ENCODE measurements around the gene KCNA3. TPM values are rescaled to one million over a fixed set of nuclear protein-coding genes. Genes with fewer than 3 reads are reported as not detected.

Gene KCNA3
- total RNA-seq, 1 donor from 2014 or later, result 0.69 TPM

DNA sequence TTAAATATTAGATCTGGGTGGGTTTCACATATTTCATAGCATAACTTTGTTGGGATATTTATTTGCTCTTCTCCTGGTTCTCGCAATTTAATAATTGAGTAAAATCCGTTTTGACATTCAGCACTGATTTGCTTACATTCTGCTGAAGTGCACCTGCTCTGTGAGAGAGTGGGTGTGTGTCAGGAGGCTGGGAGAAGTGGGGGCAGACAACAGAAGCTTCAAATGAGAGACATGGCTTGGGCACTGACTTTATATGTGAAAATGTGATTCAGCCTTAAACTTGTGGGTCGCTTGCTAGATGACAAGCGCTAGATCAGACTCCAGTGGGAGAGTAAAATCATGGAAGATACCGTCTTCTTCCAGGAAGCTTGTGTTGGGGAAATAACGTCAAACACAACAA is 36.2 kb downstream of the KCNA3 start:
- TF ChIP-seq, protein P1, sequence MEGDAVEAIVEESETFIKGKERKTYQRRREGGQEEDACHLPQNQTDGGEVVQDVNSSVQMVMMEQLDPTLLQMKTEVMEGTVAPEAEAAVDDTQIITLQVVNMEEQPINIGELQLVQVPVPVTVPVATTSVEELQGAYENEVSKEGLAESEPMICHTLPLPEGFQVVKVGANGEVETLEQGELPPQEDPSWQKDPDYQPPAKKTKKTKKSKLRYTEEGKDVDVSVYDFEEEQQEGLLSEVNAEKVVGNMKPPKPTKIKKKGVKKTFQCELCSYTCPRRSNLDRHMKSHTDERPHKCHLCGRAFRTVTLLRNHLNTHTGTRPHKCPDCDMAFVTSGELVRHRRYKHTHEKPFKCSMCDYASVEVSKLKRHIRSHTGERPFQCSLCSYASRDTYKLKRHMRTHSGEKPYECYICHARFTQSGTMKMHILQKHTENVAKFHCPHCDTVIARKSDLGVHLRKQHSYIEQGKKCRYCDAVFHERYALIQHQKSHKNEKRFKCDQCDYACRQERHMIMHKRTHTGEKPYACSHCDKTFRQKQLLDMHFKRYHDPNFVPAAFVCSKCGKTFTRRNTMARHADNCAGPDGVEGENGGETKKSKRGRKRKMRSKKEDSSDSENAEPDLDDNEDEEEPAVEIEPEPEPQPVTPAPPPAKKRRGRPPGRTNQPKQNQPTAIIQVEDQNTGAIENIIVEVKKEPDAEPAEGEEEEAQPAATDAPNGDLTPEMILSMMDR (IDR thresholded peaks at IDR 0.05), result no peak
- no peak for TF ChIP-seq EZH2 (IDR thresholded peaks at IDR 0.05)
- TF ChIP-seq EZH2phosphoT487 (IDR thresholded peaks at IDR 0.05), result no peak
- no peaks in the 10 kb centered on the region for H3K9me3 Mint-ChIP-seq
- Histone ChIP-seq H2AFZ (replicated peaks) (no peak overlapping the region), H3K27ac (no peak overlapping the region), H3F3A (ENCODE audit: low read depth) (no peaks in the 10 kb centered on the region), H3K4me2 (no peak overlapping the region), H3K9ac (no peak overlapping the region), H3K79me2 (ENCODE audit: low read depth) (no peaks in the 10 kb centered on the region), H3K4me3 (no peak overlapping the region), H3K27me3 (no peaks in the 10 kb centered on the region), H3K36me3 (no peaks in the 10 kb centered on the region), H3K4me1 (no peaks in the 10 kb centered on the region), H3K9me3 (ENCODE audit: low read depth) (no peaks in the 10 kb centered on the region), H4K20me1 (ENCODE audit: low read depth) (no peaks in the 10 kb centered on the region)
- H3K36me3 Mint-ChIP-seq, result no peaks in the 10 kb centered on the region
- no peak overlapping the region for H3K27ac Mint-ChIP-seq
- no peak overlapping the region for H3K4me3 Mint-ChIP-seq
- H3K27me3 Mint-ChIP-seq (ENCODE audit: insufficient read depth, low read depth), result no peaks in the 10 kb centered on the region
- peaks cover 1% of the 10 kb centered on the region for H3K4me1 Mint-ChIP-seq
- DNase-seq (ENCODE audit: low spot score), result no peak

DNA sequence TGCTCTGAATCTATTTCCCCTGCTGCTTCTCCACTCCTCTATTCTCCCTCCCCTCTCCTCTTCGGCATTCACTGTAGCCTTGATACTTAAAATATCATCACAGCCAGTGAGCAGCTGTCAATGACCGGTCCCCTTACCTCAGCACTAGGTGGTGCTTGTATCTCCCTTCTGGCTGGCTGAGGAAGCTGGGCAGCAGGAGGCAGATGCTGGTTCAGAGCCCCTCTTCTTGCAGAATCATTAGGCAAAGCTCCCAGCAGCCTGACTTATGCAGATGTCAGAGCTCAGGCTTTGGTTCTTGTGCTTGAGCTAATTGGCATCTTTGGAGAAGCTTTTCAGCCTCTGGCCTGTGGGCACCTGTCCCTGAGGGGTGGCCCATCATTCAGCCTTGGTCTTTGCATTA is 36.7 kb downstream of the KCNA3 start:
- TF ChIP-seq EZH2 (IDR thresholded peaks at IDR 0.05) (no peak), EZH2phosphoT487 (IDR thresholded peaks at IDR 0.05) (no peak)
- TF ChIP-seq, protein P1 (IDR thresholded peaks at IDR 0.05), result no peak
- Histone ChIP-seq H2AFZ (replicated peaks) (no peak overlapping the region), H4K20me1 (ENCODE audit: low read depth) (no peaks in the 10 kb centered on the region), H3K9ac (no peak overlapping the region), H3K79me2 (ENCODE audit: low read depth) (no peaks in the 10 kb centered on the region), H3K4me3 (no peak overlapping the region), H3K36me3 (no peaks in the 10 kb centered on the region), H3K4me2 (no peak overlapping the region), H3K9me3 (ENCODE audit: low read depth) (no peaks in the 10 kb centered on the region), H3K4me1 (no peaks in the 10 kb centered on the region), H3K27me3 (no peaks in the 10 kb centered on the region), H3K27ac (no peak overlapping the region), H3F3A (ENCODE audit: low read depth) (no peaks in the 10 kb centered on the region)
- no peaks in the 10 kb centered on the region for H3K4me1 Mint-ChIP-seq
- no peaks in the 10 kb centered on the region for H3K27me3 Mint-ChIP-seq (ENCODE audit: insufficient read depth, low read depth)
- no peaks in the 10 kb centered on the region for H3K36me3 Mint-ChIP-seq
- H3K4me3 Mint-ChIP-seq, result no peak overlapping the region
- H3K9me3 Mint-ChIP-seq, result no peaks in the 10 kb centered on the region
- DNase-seq (ENCODE audit: low spot score), result no peak
- no peak overlapping the region for H3K27ac Mint-ChIP-seq

DNA sequence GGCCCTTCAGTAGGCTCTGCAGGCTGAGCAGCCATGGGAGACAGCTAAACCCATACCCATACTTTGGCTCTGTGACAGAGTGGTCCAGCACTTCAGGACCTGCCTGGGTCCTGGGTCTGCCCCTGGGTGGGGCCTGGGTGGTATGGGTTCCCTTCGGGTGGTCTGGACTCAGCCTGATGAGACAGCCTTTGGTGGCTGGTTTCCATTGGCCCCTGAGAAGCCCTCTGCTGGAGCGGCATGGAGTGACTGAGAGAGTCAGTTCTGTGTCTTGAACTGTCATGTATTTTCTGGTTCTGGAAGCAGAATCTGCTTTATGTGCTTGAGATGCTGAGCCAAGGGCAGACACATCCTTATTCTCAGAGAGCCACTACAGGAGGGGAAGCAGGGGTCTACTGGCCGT is 37.3 kb downstream of the KCNA3 start:
- DNase-seq (ENCODE audit: low spot score), result no peak
- no peaks in the 10 kb centered on the region for H3K4me1 ChIP-seq
- no peak for TF ChIP-seq EZH2phosphoT487 (IDR thresholded peaks at IDR 0.05)
- TF ChIP-seq, protein P1 (IDR thresholded peaks at IDR 0.05), result no peak
- no peak for TF ChIP-seq EZH2 (IDR thresholded peaks at IDR 0.05)
- H3K36me3 ChIP-seq, result no peaks in the 10 kb centered on the region
- H3K4me3 Mint-ChIP-seq, result no peak overlapping the region
- no peaks in the 10 kb centered on the region for H4K20me1 ChIP-seq (ENCODE audit: low read depth)
- H3K36me3 Mint-ChIP-seq, result no peaks in the 10 kb centered on the region
- H3K79me2 ChIP-seq (ENCODE audit: low read depth), result no peaks in the 10 kb centered on the region
- H3K9ac ChIP-seq, result no peak overlapping the region
- no peaks in the 10 kb centered on the region for H3K4me1 Mint-ChIP-seq
- no peaks in the 10 kb centered on the region for H3K27me3 Mint-ChIP-seq (ENCODE audit: insufficient read depth, low read depth)
- H3K9me3 ChIP-seq (ENCODE audit: low read depth), result no peaks in the 10 kb centered on the region
- H2AFZ ChIP-seq (replicated peaks), result no peak overlapping the region
- no peak overlapping the region for H3K4me2 ChIP-seq
- H3K9me3 Mint-ChIP-seq, result no peaks in the 10 kb centered on the region
- no peak overlapping the region for H3K4me3 ChIP-seq
- no peaks in the 10 kb centered on the region for H3K27me3 ChIP-seq
- H3F3A ChIP-seq (ENCODE audit: low read depth), result no peaks in the 10 kb centered on the region
- no peak overlapping the region for H3K27ac ChIP-seq
- no peak overlapping the region for H3K27ac Mint-ChIP-seq
